Measurements from ENCODE around the gene ECSCR. TPM values are rescaled to one million over a fixed set of nuclear protein-coding genes. Genes with fewer than 3 reads are reported as not detected.

ECSCR gene
- total and polyA plus RNA-seq, 10 of the 15 experiments (the other 5 are each of a cell fraction or from before 2014, with no cell fraction given), result 0.15 to 0.83 (median 0.23) TPM; not detected in 3

- Histone ChIP-seq H4K20me1 (ENCODE audit: control insufficient read depth, insufficient read depth) (no peaks in the 10 kb centered on the region), H3K36me3 (ENCODE audit: control insufficient read depth in 2 of 2, insufficient read depth in 2 of 2, low read length in 1 of 2) (no peaks in the 10 kb centered on the region; a peak in 1 of 4 replicates), H3K9me3 (replicated peaks; ENCODE audit: control insufficient read depth, insufficient read depth, low read length) (no peaks in the 10 kb centered on the region), H3K79me2 (ENCODE audit: control insufficient read depth, insufficient read depth, low read length) (no peaks in the 10 kb centered on the region), H3K4me2 (ENCODE audit: control insufficient read depth, insufficient read depth) (peak overlapping the region; percentile 46), H3K4me3 (no peak overlapping the region), H2AFZ (ENCODE audit: control insufficient read depth, low read depth, low read length) (peak overlapping the region; percentile 27), H3K9ac (ENCODE audit: control insufficient read depth, insufficient read depth, low read length) (no peak overlapping the region), H3K27ac (ENCODE audit: control insufficient read depth, insufficient read depth) (peak overlapping the region; percentile 51), H3K4me1 (ENCODE audit: control insufficient read depth, insufficient read depth, low read length) (peaks cover 21% of the 10 kb centered on the region), H3K27me3 (replicated peaks in 1 of 2; ENCODE audit: control insufficient read depth in 2 of 2, insufficient read depth in 2 of 2, low read length in 1 of 2) (no peaks in the 10 kb centered on the region)
- intact Hi-C loops (cut with micrococcal nuclease; ENCODE audit: unreplicated experiment) (no loop called here), in situ Hi-C loops (cut with MboI) (no loop called here)
- DNase-seq (ENCODE audit: low read depth, low spot score) (no peak), FAIRE-seq (peak; percentile 57), ATAC-seq (peak; percentile 88)
- ChIA-PET RAD21 (ENCODE audit: unreplicated experiment) (interaction anchor here (0.5 to 3.6 kb wide), 7 partner anchors 10 to 1105 kb away, joined by 3 to 19 read pairs (median 4); partner anchors contain the start of genes DNAJC18 and SPATA24), CTCF (interaction anchor here (0.6 to 3.8 kb wide), 9 partner anchors 9 to 161 kb away, joined by 3 to 24 read pairs (median 3); partner anchors contain the start of genes DNAJC18, MZB1 and SPATA24), POLR2A (interaction anchor here (0.6 to 3.4 kb wide), 9 partner anchors 8 to 142 kb away, joined by 3 to 14 read pairs (median 3); partner anchors contain the start of gene DNAJC18), SMC1A (ENCODE audit: uncharacterized antibody, unreplicated experiment) (interaction anchor here (0.8 to 3.2 kb wide), 12 partner anchors 7 to 163 kb away, joined by 3 to 19 read pairs (median 4); partner anchors contain the start of genes DNAJC18 and SPATA24)
- 35% methylated on average over 6 of the region's 6 CpGs for WGBS (ENCODE audit: insufficient coverage, insufficient replicate concordance, low lambda C conversion rate, missing lambda C conversion rate)
- BruUV-seq (replicated peaks), result no TSS peak
- TF ChIP-seq ATF7 (IDR thresholded peaks at IDR 0.05; ENCODE audit: low read depth) (no peak), SREBF2 (IDR thresholded peaks at IDR 0.05; ENCODE audit: low read length) (no peak), TBL1XR1 (IDR thresholded peaks at IDR 0.05; ENCODE audit: low read depth, low read length) (no peak), CHD2 (IDR thresholded peaks at IDR 0.05; ENCODE audit: borderline replicate concordance, low read depth, low read length) (no peak), MAX (IDR thresholded peaks at IDR 0.05; ENCODE audit: low read depth, low read length) (no peak), CREB1 (IDR thresholded peaks at IDR 0.05; ENCODE audit: low read depth) (no peak), USF2 (IDR thresholded peaks at IDR 0.05; ENCODE audit: borderline replicate concordance, low read depth, low read length) (no peak), FOS (IDR thresholded peaks at IDR 0.05; ENCODE audit: borderline replicate concordance, extremely low read depth, insufficient read length) (no peak), GABPA (IDR thresholded peaks at IDR 0.05; ENCODE audit: low read depth) (no peak), EZH2 (IDR thresholded peaks at IDR 0.05; ENCODE audit: borderline replicate concordance, control insufficient read depth, low read depth, low read length) (no peak), IKZF2 (IDR thresholded peaks at IDR 0.05) (peak; percentile 23 to 38; a peak in 2 of 4 replicates), HDGF (IDR thresholded peaks at IDR 0.05) (no peak), NR2F1 (conservative IDR thresholded peaks at IDR 0.05) (no peak), IRF3 (IDR thresholded peaks at IDR 0.05) (no peak), CHD1 (IDR thresholded peaks at IDR 0.05; ENCODE audit: low read depth, low read length) (no peak), RELB (IDR thresholded peaks at IDR 0.05; ENCODE audit: low read depth) (0 out of 2 replicates have a peak, but pooled peaks have one; percentile 20)
Observed at GRCh38 chr5:139413963-139414362, 48.6 kb downstream of the ECSCR start.

Data from GM12878 (cell line).